Endothelial cell of umbilical vein (primary cell): Measurements from ENCODE around the gene DLG1. TPM values are rescaled to one million over a fixed set of nuclear protein-coding genes. Genes with fewer than 3 reads are reported as not detected.

Experiments
- BruUV-seq: library from RNA; stranded (reverse); fragments of 400-500 nt; replicated peaks from 2 replicates; lab custom pipeline; 2021; lab: Mats Ljungman, UMichigan
- CTCF ChIA-PET: fragments of 300-600, 350-600 bp; sonication (Branson Sonifier 250); formaldehyde crosslinking; loops from one replicate; lab custom pipeline; 2021; ENCODE audit warnings: antibody characterized with exemption, inconsistent platforms; lab: Charles Lee
- POLR2A ChIA-PET: fragments of 300-600, 350-600 bp; sonication (Branson Sonifier 250); formaldehyde crosslinking; loops from one replicate; lab custom pipeline; 2021; ENCODE audit warnings: antibody characterized with exemption, inconsistent platforms; lab: Charles Lee
- DNase-seq: peaks from one replicate; pipeline ENCODE4 v3.0.0-alpha.2; 2011; ENCODE audit warnings: low read depth, low spot score
- FAIRE-seq: peaks from 2 replicates; lab custom pipeline; 2011; peaks lifted over from hg19 to GRCh38; lab: Jason Lieb, UNC
- H2AFZ ChIP-seq: 2 replicates; pipeline ENCODE4 v1.6.0; 2012; ENCODE audit warnings: low read depth, low read length, control low read depth, inconsistent platforms
- H3K27ac ChIP-seq: 2 replicates; pipeline ENCODE4 v1.5.1; 2011; ENCODE audit warnings: low read depth, mild to moderate bottlenecking, control low read depth, low read length, moderate library complexity; ENCODE audit not compliant: insufficient read depth
- H3K27me3 ChIP-seq, 2 experiments: 2 replicates each; pipeline versions ENCODE4 v1.6.0 to v1.6.1; 2011; ENCODE audit warnings: low read length in 2 of 2, mixed read lengths in 1 of 2; ENCODE audit not compliant: control insufficient read depth in 2 of 2, insufficient read depth in 2 of 2
- H3K36me3 ChIP-seq, 2 experiments: 2 replicates in 1 of 2; 3 replicates in 1 of 2; pipeline ENCODE4 v1.5.1; 2011; ENCODE audit warnings: low read length in 2 of 2, mild to moderate bottlenecking in 1 of 2, moderate library complexity in 1 of 2; ENCODE audit not compliant: control insufficient read depth in 2 of 2, insufficient read depth in 2 of 2; ENCODE audit errors: extremely low read depth in 1 of 2
- H3K4me1 ChIP-seq: 3 replicates; pipeline ENCODE4 v1.5.1; 2011; ENCODE audit warnings: mild to moderate bottlenecking, low read length; ENCODE audit not compliant: control insufficient read depth, insufficient read depth; ENCODE audit errors: extremely low read depth
- H3K4me2 ChIP-seq: 2 replicates; pipeline ENCODE4 v1.6.1; 2011; ENCODE audit warnings: low read length, control low read depth, mixed read lengths; ENCODE audit not compliant: insufficient read depth
- H3K4me3 ChIP-seq, 3 experiments: fragments of 200-600 bp in 1 of 3; sonication (generic), shearing (Covaris generic) in 1 of 3; replicated peaks in 1 of 3; 2 replicates each; pipeline ENCODE4 v1.5.1; 2011 to 2016; ENCODE audit warnings: control low read depth in 3 of 3, low read length in 3 of 3, mild to moderate bottlenecking in 2 of 3, inconsistent platforms in 1 of 3, low read depth in 1 of 3, moderate library complexity in 1 of 3; ENCODE audit not compliant: insufficient read depth in 1 of 3
- H3K79me2 ChIP-seq: 2 replicates; pipeline ENCODE4 v1.6.0; 2012; ENCODE audit warnings: low read length, inconsistent platforms; ENCODE audit not compliant: control insufficient read depth, insufficient read depth
- H3K9ac ChIP-seq: replicated peaks from 2 replicates; pipeline ENCODE3; 2011; ENCODE audit warnings: low read length, control low read depth; ENCODE audit not compliant: insufficient read depth; ENCODE audit errors: extremely low read depth
- H3K9me1 ChIP-seq: replicated peaks from 3 replicates; pipeline ENCODE4 v1.6.0; 2011; ENCODE audit warnings: mild to moderate bottlenecking, low read length; ENCODE audit not compliant: control insufficient read depth, insufficient read depth; ENCODE audit errors: extremely low read depth
- H3K9me3 ChIP-seq: replicated peaks from 2 replicates; pipeline ENCODE4 v1.5.1; 2012; ENCODE audit warnings: low read length, inconsistent platforms; ENCODE audit not compliant: control insufficient read depth, insufficient read depth
- H4K20me1 ChIP-seq: replicated peaks from 2 replicates; pipeline ENCODE3; 2011; ENCODE audit warnings: mild to moderate bottlenecking, low read length; ENCODE audit not compliant: control insufficient read depth, insufficient read depth; ENCODE audit errors: extremely low read depth
- CTCF ChIP-seq, 2 donors: IDR thresholded peaks; 1 replicate in 1 of 2; 2 replicates in 1 of 2; pipeline ENCODE4 v1.5.1; 2011; ENCODE audit warnings: low read length in 2 of 2, mild to moderate bottlenecking in 2 of 2, moderate library complexity in 2 of 2, control low read depth in 1 of 2, inconsistent platforms in 1 of 2, low read depth in 1 of 2; ENCODE audit not compliant: insufficient read depth in 1 of 2; ENCODE audit errors: extremely low read depth in 1 of 2
- EZH2 ChIP-seq: IDR thresholded peaks from 2 replicates; pipeline ENCODE4 v1.6.1; 2012; ENCODE audit warnings: borderline replicate concordance, low read depth, mild to moderate bottlenecking, moderate library complexity, low read length, inconsistent platforms; ENCODE audit not compliant: severe bottlenecking
- FOS ChIP-seq: IDR thresholded peaks from 2 replicates; pipeline ENCODE4 v1.6.1; 2011; ENCODE audit warnings: mild to moderate bottlenecking, low read length, moderate library complexity, borderline replicate concordance; ENCODE audit not compliant: insufficient read depth
- GATA2 ChIP-seq: IDR thresholded peaks from 2 replicates; pipeline ENCODE4 v1.7.0; 2011; ENCODE audit warnings: low read depth, mild to moderate bottlenecking, moderate library complexity, mixed read lengths, low read length; ENCODE audit not compliant: insufficient read length, insufficient read depth
- MAX ChIP-seq: IDR thresholded peaks from 2 replicates; pipeline ENCODE4 v1.6.1; 2011; ENCODE audit not compliant: insufficient read depth, insufficient read length
- MYC ChIP-seq: IDR thresholded peaks from one replicate; pipeline ENCODE4 v1.6.1; 2011; ENCODE audit warnings: mild to moderate bottlenecking, low read depth, low read length
- POLR2A ChIP-seq: IDR thresholded peaks from 2 replicates; pipeline ENCODE4 v1.6.1; 2012; ENCODE audit warnings: low read depth, mild to moderate bottlenecking, control low read depth, low read length
- POLR2AphosphoS5 ChIP-seq: IDR thresholded peaks from 2 replicates; pipeline ENCODE4 v1.6.1; 2012; ENCODE audit warnings: low read depth, mild to moderate bottlenecking, control low read depth, low read length, moderate library complexity; ENCODE audit not compliant: insufficient read depth
- dilution Hi-C: fragments of 300-500 bp; cut with MboI; formaldehyde crosslinking; loops from one replicate; pipeline ENCODE4 v1.15.0; 2019; ENCODE audit warnings: low sequenced_read_pairs; ENCODE audit not compliant: extremely low pct_ligation_motif_present
- intact Hi-C: fragments of 100-400 bp; cut with micrococcal nuclease; formaldehyde crosslinking; loops from one replicate; pipeline ENCODE4 v1.10.0; 2022
- polyA plus RNA-seq, 4 experiments: library from polyadenylated mRNA; depleted of rRNA in 3 of 4; stranded (reverse) in 3 of 4; unstranded in 1 of 4; fragments of >200 nt; gene quantifications; 2 replicates each; pipeline versions ENCODE4 v1.2.1 to v1.2.3, GENCODE V29; 2011 to 2012; ENCODE audit warnings: missing spikeins in 1 of 4
- total RNA-seq: library from RNA; stranded (reverse); gene quantifications from 2 replicates; pipeline ENCODE4 v1.2.3, GENCODE V29; 2021

The DLG1 gene
- total and polyA plus RNA-seq, 2 donors (not counting 3 experiments of a cell fraction or from before 2014, with no cell fraction given), result 26.5 to 80.1 TPM

GRCh38 chr3:197253238-197253947 lies 45.0 kb downstream of the DLG1 start:
- ChIA-PET CTCF (no interaction called here), POLR2A (no interaction called here)
- H3K4me1 ChIP-seq, result no peaks in the 10 kb centered on the region
- H3K36me3 ChIP-seq, result no peaks in the 10 kb centered on the region
- DNase-seq (no peak), FAIRE-seq (no peak)
- no peak overlapping the region for H3K27ac ChIP-seq
- intact Hi-C loops (no loop called here), dilution Hi-C loops (loop anchor here (25.0 kb wide), 1 partner anchor 259 kb away; no protein-coding TSS in a partner anchor)
- H3K9me1 ChIP-seq, result no peaks in the 10 kb centered on the region
- no peak overlapping the region for H2AFZ ChIP-seq
- TF ChIP-seq GATA2 (no peak), CTCF (IDR thresholded peaks at IDR 0.05; ENCODE audit: extremely low read depth in 1 of 2, insufficient read depth in 1 of 2, low read depth in 1 of 2, low read length in 2 of 2) (no peak), MAX (no peak), POLR2AphosphoS5 (no peak), MYC (no peak), FOS (no peak), POLR2A (no peak), EZH2 (no peak)
- BruUV-seq, result no TSS peak
- H4K20me1 ChIP-seq, result peaks cover 12% of the 10 kb centered on the region
- H3K4me3 ChIP-seq, result no peak overlapping the region
- peaks cover 97% of the 10 kb centered on the region for H3K79me2 ChIP-seq
- no peak overlapping the region for H3K9ac ChIP-seq
- H3K4me2 ChIP-seq, result no peak overlapping the region
- H3K27me3 ChIP-seq, result no peaks in the 10 kb centered on the region
- no peaks in the 10 kb centered on the region for H3K9me3 ChIP-seq
